H9 (cell line): ENCODE data around the gene NRXN3. TPM values are rescaled to one million over a fixed set of nuclear protein-coding genes. Genes with fewer than 3 reads are reported as not detected.

Source experiments
- DNase-seq: peaks from one replicate; pipeline ENCODE4 v3.0.0-alpha.2; 2017
- H2AFZ ChIP-seq: one replicate; pipeline ENCODE4 v1.6.1; 2013; ENCODE audit warnings: mild to moderate bottlenecking, low read length, control low read depth, moderate library complexity
- H2AK5ac ChIP-seq: 2 replicates; pipeline ENCODE4 v1.6.1; 2013; ENCODE audit warnings: low read length, control low read depth, mixed read lengths; ENCODE audit not compliant: insufficient read length
- H2BK120ac ChIP-seq: one replicate; pipeline ENCODE4 v1.6.1; 2013; ENCODE audit warnings: low read depth, mild to moderate bottlenecking, low read length, control low read depth, inconsistent platforms; ENCODE audit not compliant: poor library complexity, severe bottlenecking
- H2BK12ac ChIP-seq: 2 replicates; pipeline ENCODE4 v1.6.1; 2013; ENCODE audit warnings: low read length, control low read depth, mixed read lengths, low read depth; ENCODE audit not compliant: insufficient read length
- H2BK15ac ChIP-seq: 2 replicates; pipeline ENCODE4 v1.6.1; 2013; ENCODE audit warnings: low read depth, low read length, control low read depth
- H2BK20ac ChIP-seq: one replicate; pipeline ENCODE4 v1.6.1; 2013; ENCODE audit warnings: low read depth, mild to moderate bottlenecking, low read length, control low read depth, inconsistent platforms; ENCODE audit not compliant: poor library complexity, severe bottlenecking
- H2BK5ac ChIP-seq: 2 replicates; pipeline ENCODE4 v1.6.1; 2013; ENCODE audit warnings: low read length, control low read depth, mixed read lengths; ENCODE audit not compliant: insufficient read length
- H3K14ac ChIP-seq: 2 replicates; pipeline ENCODE4 v1.6.1; 2013; ENCODE audit warnings: low read length, control low read depth; ENCODE audit not compliant: insufficient read depth
- H3K18ac ChIP-seq: 2 replicates; pipeline ENCODE4 v1.6.1; 2013; ENCODE audit warnings: low read depth, mild to moderate bottlenecking, mixed read lengths, low read length, control low read depth; ENCODE audit not compliant: insufficient read length
- H3K23ac ChIP-seq: 2 replicates; pipeline ENCODE4 v1.6.1; 2013; ENCODE audit warnings: low read length, control low read depth, mixed read lengths, low read depth; ENCODE audit not compliant: insufficient read length
- H3K23me2 ChIP-seq: 2 replicates; pipeline ENCODE4 v1.6.1; 2013; ENCODE audit warnings: low read depth, mild to moderate bottlenecking, mixed read lengths, low read length, control low read depth; ENCODE audit not compliant: insufficient read length, poor library complexity, severe bottlenecking
- H3K27ac ChIP-seq: 2 replicates; pipeline ENCODE4 v1.5.1; 2013; ENCODE audit warnings: low read length, control low read depth, mixed read lengths, low read depth; ENCODE audit not compliant: insufficient read length
- H3K27me3 ChIP-seq: 2 replicates; pipeline ENCODE4 v1.6.1; 2013; ENCODE audit warnings: low read length, control low read depth, inconsistent platforms; ENCODE audit not compliant: insufficient read depth
- H3K4ac ChIP-seq: 2 replicates; pipeline ENCODE4 v1.6.1; 2013; ENCODE audit warnings: low read depth, mild to moderate bottlenecking, control low read depth, inconsistent platforms, low read length, moderate library complexity
- H3K4me1 ChIP-seq: 2 replicates; pipeline ENCODE4 v1.6.1; 2013; ENCODE audit warnings: low read length, control low read depth, inconsistent platforms; ENCODE audit not compliant: insufficient read depth
- H3K4me2 ChIP-seq: 2 replicates; pipeline ENCODE4 v1.6.1; 2013; ENCODE audit warnings: low read length, control low read depth, mixed read lengths; ENCODE audit not compliant: insufficient read length, insufficient read depth
- H3K56ac ChIP-seq: 2 replicates; pipeline ENCODE4 v1.6.1; 2013; ENCODE audit warnings: low read depth, mild to moderate bottlenecking, mixed read lengths, low read length, control low read depth; ENCODE audit not compliant: insufficient read length
- H3K79me1 ChIP-seq: 2 replicates; pipeline ENCODE4 v1.6.1; 2013; ENCODE audit warnings: low read depth, mild to moderate bottlenecking, moderate library complexity, low read length, control low read depth, inconsistent platforms; ENCODE audit not compliant: insufficient read depth, poor library complexity, severe bottlenecking
- H3K79me2 ChIP-seq: 2 replicates; pipeline ENCODE4 v1.6.1; 2013; ENCODE audit warnings: low read length, control low read depth, inconsistent platforms; ENCODE audit not compliant: insufficient read depth
- H3K9ac ChIP-seq: 2 replicates; pipeline ENCODE4 v1.6.1; 2013; ENCODE audit warnings: low read length, control low read depth, mixed read lengths; ENCODE audit not compliant: insufficient read length; ENCODE audit errors: extremely low read depth
- H3K9me3 ChIP-seq: one replicate; pipeline ENCODE4 v1.6.1; 2013; ENCODE audit warnings: low read depth, low read length, inconsistent platforms; ENCODE audit not compliant: control insufficient read depth
- H3T11ph ChIP-seq: one replicate; pipeline ENCODE4 v1.6.1; 2013; ENCODE audit warnings: mild to moderate bottlenecking, low read length, control low read depth, inconsistent platforms
- H4K20me1 ChIP-seq: one replicate; pipeline ENCODE4 v1.6.1; 2013; ENCODE audit not compliant: control insufficient read depth, insufficient read length, insufficient read depth
- H4K5ac ChIP-seq: 2 replicates; pipeline ENCODE4 v1.6.1; 2013; ENCODE audit warnings: low read depth, mild to moderate bottlenecking, mixed read lengths, low read length, control low read depth; ENCODE audit not compliant: insufficient read length
- H4K8ac ChIP-seq: replicated peaks from 2 replicates; pipeline ENCODE4 v1.6.1; 2013; ENCODE audit warnings: low read length, control low read depth, mixed read lengths, low read depth; ENCODE audit not compliant: insufficient read length
- H4K91ac ChIP-seq: 2 replicates; pipeline ENCODE4 v1.6.1; 2013; ENCODE audit warnings: low read depth, mild to moderate bottlenecking, moderate library complexity, mixed read lengths, low read length, control low read depth; ENCODE audit not compliant: insufficient read length
- H3K27ac Mint-ChIP-seq, 3 experiments: 2 replicates in 2 of 3; 3 replicates in 1 of 3; pipeline ENCODE4 v1.8.0; 2020 to 2021; ENCODE audit warnings: mixed read lengths in 3 of 3, mild to moderate bottlenecking in 1 of 3, moderate library complexity in 1 of 3
- H3K27me3 Mint-ChIP-seq: 2 replicates; pipeline ENCODE4 v1.8.0; 2021; ENCODE audit warnings: low read depth, mild to moderate bottlenecking, moderate library complexity, mixed read lengths
- H3K36me3 Mint-ChIP-seq, 3 experiments: 2 replicates in 2 of 3; 3 replicates in 1 of 3; pipeline ENCODE4 v1.8.0; 2020 to 2021; ENCODE audit warnings: low read depth in 3 of 3, mixed read lengths in 3 of 3; ENCODE audit not compliant: insufficient read depth in 1 of 3
- H3K4me1 Mint-ChIP-seq, 2 experiments: 2 replicates each; pipeline ENCODE4 v1.8.0; 2020; ENCODE audit warnings: mixed read lengths in 2 of 2
- H3K4me3 Mint-ChIP-seq, 2 experiments: 2 replicates in 1 of 2; 3 replicates in 1 of 2; pipeline ENCODE4 v1.8.0; 2020 to 2021; ENCODE audit warnings: mild to moderate bottlenecking in 2 of 2, mixed read lengths in 2 of 2, moderate library complexity in 1 of 2
- H3K9me3 Mint-ChIP-seq, 2 experiments: 2 replicates in 1 of 2; 3 replicates in 1 of 2; pipeline ENCODE4 v1.8.0; 2020; ENCODE audit warnings: mild to moderate bottlenecking in 2 of 2, mixed read lengths in 2 of 2, moderate library complexity in 1 of 2
- CTCF ChIP-seq: fragments of 200-600 bp; sonication (generic); conservative IDR thresholded peaks from 3 replicates; pipeline ENCODE4 v1.8.0; 2021; ENCODE audit warnings: antibody characterized with exemption, mild to moderate bottlenecking
- WGBS: extraction: QIAGEN DNeasy Blood & Tissue Kit; methylation state at CpG from one replicate; pipeline ENCODE4 v1.1.7; 2013; ENCODE audit warnings: missing lambda C conversion rate, low lambda C conversion rate, mixed read lengths; ENCODE audit not compliant: insufficient read length; ENCODE audit errors: extremely low coverage; 5-methylcytosine and 5-hydroxymethylcytosine counted together
- total RNA-seq: library from RNA; stranded (reverse); gene quantifications from 2 replicates; pipeline ENCODE4 v1.2.1, GENCODE V29; 2021

NRXN3 gene
- total RNA-seq, 1 experiment from 2014 or later: 1.8 TPM

GRCh38 chr14:79468486-79468885 is 1298.3 kb downstream of the NRXN3 start:
- Histone ChIP-seq H3T11ph (no peak overlapping the region), H4K5ac (no peak overlapping the region), H3K56ac (no peak overlapping the region), H3K4me2 (no peak overlapping the region), H3K79me2 (no peaks in the 10 kb centered on the region), H3K79me1 (no peaks in the 10 kb centered on the region), H2BK20ac (no peak overlapping the region), H3K23ac (no peak overlapping the region), H3K4me1 (peaks cover 8% of the 10 kb centered on the region; the same call in 1 of the 2 replicates), H2AK5ac (no peak overlapping the region), H3K27me3 (no peaks in the 10 kb centered on the region), H3K9me3 (no peaks in the 10 kb centered on the region), H2BK120ac (no peak overlapping the region), H3K14ac (no peak overlapping the region), H2BK12ac (no peak overlapping the region), H3K18ac (no peak overlapping the region), H4K8ac (no peak overlapping the region), H3K23me2 (no peaks in the 10 kb centered on the region), H4K91ac (no peak overlapping the region), H2BK15ac (no peak overlapping the region), H2BK5ac (no peak overlapping the region), H3K9ac (no peak overlapping the region), H4K20me1 (no peaks in the 10 kb centered on the region), H2AFZ (no peak overlapping the region), H3K4ac (no peak overlapping the region), H3K27ac (no peak overlapping the region)
- Mint-ChIP-seq H3K36me3 (no peaks in the 10 kb centered on the region), H3K4me1 (peaks cover 19 to 22% of the 10 kb centered on the region in 2 experiments), H3K27ac (no peak overlapping the region), H3K9me3 (no peaks in the 10 kb centered on the region), H3K27me3 (no peaks in the 10 kb centered on the region), H3K4me3 (no peak overlapping the region)
- no peak for TF ChIP-seq CTCF
- no peak for DNase-seq
- no CpG with 5 or more reads among the region's 3 CpGs for WGBS
